ENCODE measurements around the gene IHH. TPM values are rescaled to one million over a fixed set of nuclear protein-coding genes. Genes with fewer than 3 reads are reported as not detected.

Gene IHH
- total RNA-seq, 1 experiment from 2014 or later: 0.11 TPM

GRCh38 chr2:219099329-219099728 is 38.6 kb upstream of the IHH start:
- Mint-ChIP-seq H3K4me3 (no peak overlapping the region), H3K27ac (no peak overlapping the region), H3K9me3 (no peaks in the 10 kb centered on the region), H3K4me1 (peaks cover 4% of the 10 kb centered on the region; the same call in 1 of the 2 replicates), H3K27me3 (ENCODE audit: low read depth) (no peaks in the 10 kb centered on the region), H3K36me3 (no peaks in the 10 kb centered on the region)
- ATAC-seq (no peak), DNase-seq (ENCODE audit: low spot score) (no peak)
- CTCF ChIA-PET: interaction anchor here (1.5 to 3.1 kb wide), 4 partner anchors 20 to 69 kb away, joined by 6 to 14 read pairs (median 7); no protein-coding TSS in a partner anchor
- POLR2A ChIA-PET: no interaction called here
- TF ChIP-seq NFATC4 (CRISPR knock-in tag; IDR thresholded peaks at IDR 0.05) (no peak), ELF4 (CRISPR knock-in tag; IDR thresholded peaks at IDR 0.05; ENCODE audit: low read depth) (no peak), TCF7 (CRISPR knock-in tag; IDR thresholded peaks at IDR 0.05; ENCODE audit: low read depth) (no peak)

- no peak overlapping the region for H3K4me3 Mint-ChIP-seq
- no peaks in the 10 kb centered on the region for H3K9me3 Mint-ChIP-seq
- DNase-seq (ENCODE audit: low spot score): no peak
- H3K4me1 Mint-ChIP-seq: peaks cover 15% of the 10 kb centered on the region
- ChIA-PET CTCF (interaction anchor here (0.9 to 2.7 kb wide), 4 partner anchors 8 to 66 kb away, joined by 5 to 22 read pairs (median 6); no protein-coding TSS in a partner anchor), POLR2A (no interaction called here)
- no peak for ATAC-seq
- no peaks in the 10 kb centered on the region for H3K36me3 Mint-ChIP-seq
- H3K27ac Mint-ChIP-seq: no peak overlapping the region
- TF ChIP-seq ETV6 (CRISPR knock-in tag; IDR thresholded peaks at IDR 0.05) (no peak), MAX (CRISPR knock-in tag; IDR thresholded peaks at IDR 0.05) (no peak), JAZF1 (CRISPR knock-in tag; IDR thresholded peaks at IDR 0.05) (no peak), GRHL2 (CRISPR knock-in tag; IDR thresholded peaks at IDR 0.05; ENCODE audit: insufficient replicate concordance, severe bottlenecking) (no peak), PREB (CRISPR knock-in tag; IDR thresholded peaks at IDR 0.05; ENCODE audit: borderline replicate concordance) (no peak), ZNF532 (CRISPR knock-in tag; IDR thresholded peaks at IDR 0.05; ENCODE audit: borderline replicate concordance) (no peak), NFATC4 (CRISPR knock-in tag; IDR thresholded peaks at IDR 0.05) (no peak), PRRX2 (CRISPR knock-in tag; IDR thresholded peaks at IDR 0.05) (no peak), ZNF219 (CRISPR knock-in tag; IDR thresholded peaks at IDR 0.05; ENCODE audit: borderline replicate concordance) (no peak)
- H3K27me3 Mint-ChIP-seq (ENCODE audit: low read depth): no peaks in the 10 kb centered on the region
Measured at GRCh38 chr2:219095406-219095935, 34.8 kb upstream of the IHH start.

- Mint-ChIP-seq H3K27me3 (ENCODE audit: low read depth) (no peaks in the 10 kb centered on the region), H3K27ac (no peak overlapping the region), H3K36me3 (no peaks in the 10 kb centered on the region), H3K4me1 (peaks cover 15% of the 10 kb centered on the region), H3K4me3 (no peak overlapping the region), H3K9me3 (peaks cover 2% of the 10 kb centered on the region; the same call in 1 of the 2 replicates)
- ChIA-PET CTCF (interaction anchor here (2.7 kb wide), 1 partner anchor 10 kb away, joined by 22 read pairs; no protein-coding TSS in a partner anchor), POLR2A (interaction anchor here (0.8 kb wide), 1 partner anchor 9 kb away, joined by 3 read pairs; no protein-coding TSS in a partner anchor)
- ATAC-seq (no peak), DNase-seq (ENCODE audit: low spot score) (no peak)
- TF ChIP-seq ZNF263 (CRISPR knock-in tag; IDR thresholded peaks at IDR 0.05; ENCODE audit: low read depth): no peak
- TF ChIP-seq FOXP4 (CRISPR knock-in tag; IDR thresholded peaks at IDR 0.05): no peak
- no peak for TF ChIP-seq USF2 (CRISPR knock-in tag; IDR thresholded peaks at IDR 0.05)
- TF ChIP-seq E2F1 (CRISPR knock-in tag; IDR thresholded peaks at IDR 0.05): no peak
- no peak for TF ChIP-seq KAT7 (CRISPR knock-in tag; IDR thresholded peaks at IDR 0.05; ENCODE audit: borderline replicate concordance)
- no peak for TF ChIP-seq SP1 (CRISPR knock-in tag; conservative IDR thresholded peaks at IDR 0.05)
- no peak for TF ChIP-seq TEAD4 (CRISPR knock-in tag; IDR thresholded peaks at IDR 0.05)
- TF ChIP-seq ELF4 (CRISPR knock-in tag; IDR thresholded peaks at IDR 0.05; ENCODE audit: low read depth): no peak
- TF ChIP-seq ZNF232 (CRISPR knock-in tag; IDR thresholded peaks at IDR 0.05): no peak
- TF ChIP-seq TCF7 (CRISPR knock-in tag; IDR thresholded peaks at IDR 0.05; ENCODE audit: low read depth): no peak
- no peak for TF ChIP-seq SMAD3 (CRISPR knock-in tag; IDR thresholded peaks at IDR 0.05; ENCODE audit: borderline replicate concordance)
Measured at GRCh38 chr2:219094171-219094570, 33.5 kb upstream of the IHH start.
